Activated CD4-positive, alpha-beta T cell treated with anti-CD3 and anti-CD28 coated beads, Interleukin-2, Interleukin-6, amounts not matched to agents 100 ng/mL and 50 ng/mL, durations not matched to agents 16 hours and 8 hours (primary cell): ENCODE measurements around the gene GPC5.
"Not testable (repeated sequence)": the region's sequence is repeated elsewhere in the genome, so short reads cannot be mapped to it uniquely, and the experiment has no call there.

Source experiments
- DNase-seq: peaks from one replicate; pipeline ENCODE4 v3.0.0-alpha.2; 2020

Gene GPC5

DNA sequence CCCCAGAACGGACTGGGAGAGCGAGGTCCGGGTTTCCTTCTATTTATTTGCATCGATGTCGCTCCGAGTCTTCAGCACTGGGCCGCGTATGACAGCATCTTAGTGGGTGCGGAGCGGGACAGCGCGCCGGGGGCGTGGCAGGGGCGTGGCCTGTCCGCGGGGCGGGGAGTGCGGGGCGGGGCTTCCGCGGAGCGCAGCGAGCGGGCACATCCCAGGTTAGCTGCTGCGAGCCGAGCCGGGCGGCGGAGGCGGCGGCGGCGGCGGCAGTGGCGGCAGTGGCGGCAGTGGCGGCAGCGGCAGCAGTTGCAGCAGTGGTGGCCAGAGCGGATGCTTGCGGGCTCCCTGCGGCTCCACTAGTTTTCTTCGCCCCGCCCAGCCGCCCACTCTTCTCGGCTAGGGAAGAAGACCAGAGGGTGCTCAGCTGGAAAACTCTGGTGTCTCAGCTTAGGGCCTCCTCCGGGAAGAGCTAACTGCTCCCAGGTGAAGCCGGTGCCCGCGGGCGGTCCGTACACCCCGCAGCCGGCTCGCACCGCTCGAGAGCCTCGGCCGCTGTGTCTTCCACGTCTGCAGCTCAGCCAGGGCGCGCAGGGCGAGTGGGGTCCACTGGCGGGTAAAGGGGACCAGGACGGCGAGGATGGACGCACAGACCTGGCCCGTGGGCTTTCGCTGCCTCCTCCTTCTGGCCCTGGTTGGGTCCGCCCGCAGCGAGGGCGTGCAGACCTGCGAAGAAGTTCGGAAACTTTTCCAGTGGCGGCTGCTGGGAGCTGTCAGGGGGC is at the start of gene GPC5:
GPC5 (plus strand) TSS at position 209 of the 776 bp plus-strand sequence.
- peak; percentile 90 for DNase-seq

DNA sequence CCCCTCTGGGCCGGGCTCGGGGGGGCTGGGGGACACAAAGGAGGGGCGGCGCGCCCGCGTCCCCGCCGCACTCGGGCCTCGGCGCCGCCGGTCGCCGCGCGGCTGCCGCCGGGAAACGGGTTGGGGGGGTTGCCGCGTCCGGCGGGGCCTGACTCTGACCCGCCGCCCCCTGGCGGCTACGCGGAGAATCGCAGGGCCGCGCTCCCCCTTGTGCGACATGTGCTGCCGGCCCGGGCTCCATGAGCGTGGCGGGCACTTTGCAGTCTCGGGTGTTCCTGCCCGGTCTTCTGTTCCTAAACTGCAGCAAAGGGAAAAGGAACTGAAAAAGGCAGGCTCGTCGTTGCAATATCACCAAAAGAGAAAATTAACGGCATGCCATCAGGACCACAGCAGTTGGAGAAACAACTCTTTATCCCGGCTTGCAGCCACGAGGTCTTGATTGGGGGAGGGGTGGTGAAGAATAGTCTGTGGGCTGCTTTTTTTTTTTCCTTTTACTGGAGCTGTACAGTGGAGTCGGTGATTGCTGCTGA is 49.5 kb upstream of the GPC5 start:
- peak; percentile 95 for DNase-seq

DNA sequence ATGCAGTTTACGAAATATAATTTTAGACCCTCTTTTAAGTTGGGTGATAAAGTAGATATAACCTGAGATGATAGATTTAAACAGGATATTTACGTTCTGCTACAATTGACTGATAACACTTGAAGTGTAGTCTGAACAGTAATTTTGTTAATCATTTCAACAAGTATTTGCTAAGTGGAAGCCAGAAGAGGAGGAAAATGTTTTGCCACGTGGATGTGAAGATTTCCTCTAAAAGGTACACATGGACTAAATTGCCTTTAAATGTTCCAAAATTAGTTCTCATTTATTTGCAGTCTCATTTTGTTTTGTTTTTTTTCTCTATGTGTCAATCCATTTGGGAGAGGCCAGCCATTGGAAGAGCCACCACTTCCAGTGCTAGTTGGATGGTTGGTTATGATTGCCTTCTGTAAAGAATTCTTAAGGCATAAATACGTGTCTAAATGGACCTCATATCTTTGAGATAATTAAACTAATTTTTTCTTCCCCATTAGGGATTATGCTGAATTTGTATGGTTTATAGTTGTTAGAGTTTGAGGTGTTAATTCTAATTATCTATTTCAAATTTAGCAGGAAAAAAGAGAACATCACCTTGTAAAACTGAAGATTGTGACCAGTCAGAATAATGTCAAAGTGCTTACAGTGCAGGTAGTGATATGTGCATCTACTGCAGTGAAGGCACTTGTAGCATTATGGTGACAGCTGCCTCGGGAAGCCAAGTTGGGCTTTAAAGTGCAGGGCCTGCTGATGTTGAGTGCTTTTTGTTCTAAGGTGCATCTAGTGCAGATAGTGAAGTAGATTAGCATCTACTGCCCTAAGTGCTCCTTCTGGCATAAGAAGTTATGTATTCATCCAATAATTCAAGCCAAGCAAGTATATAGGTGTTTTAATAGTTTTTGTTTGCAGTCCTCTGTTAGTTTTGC is 48.2 kb upstream of the GPC5 start:
- no peak for DNase-seq

DNA sequence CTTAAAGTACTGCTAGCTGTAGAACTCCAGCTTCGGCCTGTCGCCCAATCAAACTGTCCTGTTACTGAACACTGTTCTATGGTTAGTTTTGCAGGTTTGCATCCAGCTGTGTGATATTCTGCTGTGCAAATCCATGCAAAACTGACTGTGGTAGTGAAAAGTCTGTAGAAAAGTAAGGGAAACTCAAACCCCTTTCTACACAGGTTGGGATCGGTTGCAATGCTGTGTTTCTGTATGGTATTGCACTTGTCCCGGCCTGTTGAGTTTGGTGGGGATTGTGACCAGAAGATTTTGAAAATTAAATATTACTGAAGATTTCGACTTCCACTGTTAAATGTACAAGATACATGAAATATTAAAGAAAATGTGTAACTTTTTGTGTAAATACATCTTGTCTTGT is 47.3 kb upstream of the GPC5 start:
- DNase-seq: no peak

DNA sequence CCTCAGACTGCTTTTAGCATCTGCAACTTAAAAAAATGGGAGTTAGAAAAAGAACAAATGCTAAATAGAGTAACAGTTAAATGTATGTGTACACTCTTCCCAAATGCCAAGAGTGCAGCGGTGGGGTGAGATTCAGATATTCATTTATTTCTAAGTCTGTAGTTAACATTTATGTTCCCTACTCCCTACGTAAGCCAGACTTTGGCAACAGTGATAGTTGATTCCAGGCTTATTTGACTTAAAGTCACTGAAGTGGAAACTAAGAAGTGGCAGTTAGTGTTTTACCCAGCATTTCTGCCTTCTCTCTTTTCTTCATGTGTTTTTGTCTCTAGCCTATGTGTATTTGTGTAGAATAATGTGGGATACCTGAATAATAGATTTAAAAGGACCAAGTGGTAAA is 46.4 kb upstream of the GPC5 start:
- DNase-seq: no peak

DNA sequence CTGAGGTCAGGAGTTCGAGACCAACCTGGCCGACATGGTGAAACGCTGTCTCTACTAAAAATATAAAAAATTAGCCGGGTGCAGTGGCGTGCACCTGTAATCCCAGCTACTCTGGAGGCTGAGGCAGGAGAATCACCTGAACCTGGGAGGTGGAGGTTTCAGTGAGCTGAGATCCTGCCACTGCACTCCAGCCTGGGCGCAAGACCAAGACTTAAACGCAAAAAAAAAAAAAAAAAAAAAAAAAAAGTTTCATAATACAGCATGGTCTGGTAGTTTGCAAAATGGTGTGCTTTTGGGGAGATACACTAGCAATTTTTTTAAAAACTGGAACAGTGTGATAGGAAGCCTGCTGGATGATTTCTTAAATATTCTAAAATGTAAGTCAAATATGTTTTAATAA is 45.5 kb upstream of the GPC5 start:
- not testable (repeated sequence) for DNase-seq

DNA sequence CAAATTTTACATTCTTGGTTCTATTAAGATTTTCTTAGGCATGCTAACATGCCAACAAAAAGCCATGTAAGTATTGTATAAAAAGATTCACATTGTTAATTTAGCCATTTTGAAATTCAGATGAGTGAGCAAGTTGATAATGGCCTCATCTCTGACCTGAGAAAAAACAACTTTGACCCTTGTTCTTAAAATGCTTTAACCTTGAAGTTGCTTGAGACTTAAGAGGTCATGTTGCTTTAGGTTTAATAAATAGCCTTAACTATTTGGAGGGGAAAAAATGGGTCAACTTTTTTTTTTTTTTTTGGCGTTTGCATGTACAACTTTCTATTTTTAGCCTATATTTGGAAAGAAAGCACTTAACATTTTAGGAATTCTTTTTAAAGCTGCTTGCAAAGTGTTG is 44.9 kb upstream of the GPC5 start:
- DNase-seq: no peak

DNA sequence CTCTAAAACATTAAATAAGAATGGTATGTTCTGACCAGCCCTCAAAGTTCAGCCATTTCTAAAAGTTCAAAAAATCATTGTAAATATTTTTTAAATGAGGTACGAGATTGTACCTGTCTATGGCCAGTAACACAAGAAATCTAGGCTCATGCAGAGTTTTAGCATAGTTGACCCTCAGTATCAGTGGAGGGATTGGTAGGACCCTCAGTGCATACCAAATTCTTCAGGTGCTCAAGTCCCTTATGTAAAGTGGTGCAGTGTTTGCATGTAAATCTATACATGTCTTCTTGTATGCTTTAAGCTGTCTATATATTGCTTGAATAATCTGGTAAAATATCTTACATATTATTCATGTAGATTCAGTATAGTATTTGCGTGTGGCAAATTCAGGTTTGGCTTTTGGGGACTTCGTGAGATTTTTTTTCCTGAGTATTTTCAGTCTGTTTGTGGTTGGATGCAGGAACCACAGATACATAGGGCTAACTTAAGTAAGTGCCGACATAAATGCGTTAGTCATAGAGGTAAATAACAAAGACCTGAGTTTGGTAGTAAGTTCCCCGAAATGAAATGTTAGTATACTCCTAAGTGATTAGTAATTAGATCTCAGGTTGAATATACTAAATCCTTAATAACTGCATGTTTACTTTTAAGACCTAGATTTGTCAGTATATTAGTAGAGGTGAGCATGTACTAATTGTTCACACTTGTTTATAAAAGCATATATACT is 43.2 kb upstream of the GPC5 start:
- DNase-seq: no peak

DNA sequence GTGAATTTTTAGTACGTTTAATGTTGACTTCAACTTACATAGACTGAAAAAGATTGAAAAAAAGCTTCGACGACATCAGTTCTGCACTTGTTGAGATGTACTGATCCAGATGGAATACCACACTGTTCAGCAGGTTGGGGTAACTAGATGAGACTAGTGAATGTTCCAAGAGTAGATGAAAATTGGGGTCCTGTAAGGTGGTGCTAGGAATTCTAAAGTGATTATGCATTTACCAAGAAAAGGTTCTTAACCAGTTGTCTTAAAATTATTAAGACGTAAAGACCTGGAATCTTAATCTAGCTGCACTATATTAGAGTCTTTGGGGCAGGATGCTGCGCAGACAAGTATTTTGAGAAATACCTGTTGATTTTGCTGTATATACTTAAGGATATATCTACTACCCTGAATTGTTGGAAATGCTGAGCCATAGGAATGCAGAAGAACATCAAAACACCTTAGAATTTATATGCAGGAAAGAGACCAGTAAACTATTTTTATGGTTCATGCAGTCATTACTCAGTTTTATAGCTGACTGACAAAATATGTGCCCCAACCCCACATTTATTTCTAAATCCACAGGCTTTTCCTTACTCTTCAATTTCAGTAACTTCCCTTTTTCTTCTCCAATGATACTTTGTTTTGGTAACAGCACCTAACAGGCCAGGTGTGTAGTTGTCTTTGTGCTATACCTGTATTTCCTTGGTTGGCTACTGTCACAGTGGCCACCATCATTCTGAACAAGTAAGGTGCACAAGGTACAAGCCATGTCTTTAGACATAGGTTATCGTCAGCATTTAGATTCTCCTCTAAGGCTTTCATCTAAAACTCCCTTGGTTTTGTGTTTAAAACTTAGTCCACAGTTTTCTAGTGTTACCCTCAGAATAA is 42.4 kb upstream of the GPC5 start:
- DNase-seq: no peak

DNA sequence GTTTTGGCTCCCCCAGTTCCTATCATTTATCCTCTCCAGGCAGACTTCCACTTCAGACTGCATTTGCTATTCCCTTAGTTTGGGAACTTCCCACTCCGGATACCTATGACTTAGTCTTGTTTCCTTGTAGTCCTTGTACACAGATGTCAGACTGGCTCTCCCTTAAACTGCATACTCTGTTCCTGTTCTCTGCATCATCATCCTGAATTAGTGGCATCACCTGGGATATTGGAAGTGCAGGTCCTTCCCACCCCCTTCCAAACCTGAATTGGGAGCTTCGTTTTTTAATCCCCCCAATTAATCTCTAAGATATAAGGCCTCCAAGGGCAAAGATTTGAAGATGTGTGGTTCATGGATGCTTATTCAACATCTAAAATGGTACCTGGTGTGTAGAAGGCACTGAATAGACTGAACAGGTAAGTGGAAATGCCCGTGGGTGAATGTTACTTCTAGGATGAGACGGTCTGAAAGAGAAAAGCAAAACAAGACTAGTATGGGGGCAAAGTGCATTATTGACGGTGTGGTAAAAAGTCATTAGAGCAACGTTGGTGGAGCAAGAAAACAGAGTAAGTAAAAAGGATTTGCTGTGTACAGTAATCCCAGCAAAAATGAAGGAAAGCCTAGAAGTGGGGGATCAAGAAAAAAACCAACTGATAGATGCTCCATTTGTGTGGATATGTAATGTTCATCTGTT is 41.4 kb upstream of the GPC5 start:
- no peak for DNase-seq

DNA sequence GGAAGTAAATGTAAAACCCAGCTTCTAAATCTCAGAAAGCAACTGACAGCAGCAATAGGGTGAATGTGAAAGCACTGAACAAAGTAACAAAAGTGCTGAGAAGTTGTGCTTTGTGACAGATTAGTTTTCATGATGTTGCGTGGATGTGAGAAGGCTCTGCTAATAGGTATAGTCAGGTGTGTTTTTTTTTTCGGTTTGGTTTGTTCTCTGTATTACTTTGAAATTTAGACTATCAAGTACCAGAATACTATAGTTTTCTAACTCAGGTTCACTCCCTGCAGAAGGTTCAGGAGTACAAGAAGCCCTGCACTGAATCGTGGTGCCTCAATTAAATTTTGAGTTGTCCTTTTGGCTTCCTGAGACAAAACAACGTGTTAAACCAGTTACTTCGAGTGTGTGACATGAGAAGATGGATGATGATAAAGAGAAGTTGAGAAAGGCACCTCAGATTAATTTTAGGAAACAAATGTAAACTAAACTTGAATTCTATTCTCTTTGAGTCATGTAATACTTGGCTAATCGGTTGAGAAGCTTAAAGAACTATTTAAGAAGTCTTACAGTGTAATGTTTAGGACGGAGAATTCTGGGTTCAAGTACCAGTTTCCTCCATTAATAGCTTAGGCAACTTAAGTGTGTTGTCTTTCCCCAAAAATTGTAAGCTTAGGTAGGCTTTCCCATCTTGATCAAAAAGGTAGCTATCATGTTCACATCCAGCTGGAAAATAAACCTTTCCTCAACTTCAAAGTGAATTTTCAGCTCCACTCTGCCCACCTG is 40.6 kb upstream of the GPC5 start:
- DNase-seq: no peak

DNA sequence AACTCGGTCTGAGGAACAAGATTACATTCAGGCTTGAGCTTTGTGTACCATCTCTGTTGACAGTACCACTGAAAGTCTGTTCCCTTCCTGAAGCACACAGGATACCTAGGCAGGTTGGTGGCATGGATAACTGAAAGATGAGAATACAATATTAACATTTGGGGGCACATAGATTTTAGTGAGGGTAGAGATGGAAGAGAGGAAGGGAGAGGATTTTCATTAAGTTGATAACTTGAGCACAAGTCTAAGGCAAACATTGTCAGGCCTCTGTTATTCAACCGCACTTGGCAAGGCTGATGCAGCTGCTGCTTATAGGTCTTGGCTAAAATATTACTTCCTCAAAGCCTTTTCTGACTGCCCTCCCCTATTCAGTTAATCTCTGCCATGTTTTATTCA is 40.0 kb upstream of the GPC5 start:
- DNase-seq: no peak

DNA sequence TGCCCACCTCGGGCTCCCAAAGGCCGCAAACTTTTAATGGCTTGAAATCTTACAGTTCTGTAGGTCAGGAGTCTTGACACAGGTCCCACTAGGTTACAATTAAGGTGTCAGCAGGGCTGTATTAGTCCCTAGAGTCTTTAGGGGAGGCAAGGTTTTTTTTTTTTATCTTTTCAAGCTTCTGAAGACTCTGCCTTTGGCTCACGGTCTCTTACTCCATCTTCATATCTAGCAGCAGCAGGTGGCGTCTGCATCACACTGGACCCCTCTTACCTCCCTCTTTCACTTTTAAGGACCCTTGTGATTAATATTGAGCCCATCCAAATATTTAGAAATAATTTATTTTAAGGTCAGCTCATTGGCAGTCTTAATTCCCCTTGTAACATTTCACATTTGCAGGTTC is 39.3 kb upstream of the GPC5 start:
- no peak for DNase-seq

DNA sequence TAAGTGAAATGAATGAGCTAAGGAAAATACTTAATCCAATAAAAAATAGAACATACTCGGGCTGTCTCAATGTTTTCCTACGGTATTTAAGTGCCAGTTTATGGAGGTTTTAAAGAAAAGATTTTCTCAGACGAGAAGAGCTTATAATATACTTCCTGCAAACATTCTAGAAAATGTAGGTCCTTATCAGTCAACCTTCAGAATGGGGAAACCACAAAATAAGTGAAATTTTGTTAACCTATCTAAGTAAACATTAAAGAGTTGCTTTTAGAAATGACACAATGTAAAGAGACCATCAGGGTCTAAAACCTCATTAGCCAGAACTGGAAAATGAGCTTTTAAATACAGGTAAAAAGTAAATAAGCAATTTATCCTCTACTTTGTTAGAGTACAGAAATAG is 38.8 kb upstream of the GPC5 start:
- no peak for DNase-seq

DNA sequence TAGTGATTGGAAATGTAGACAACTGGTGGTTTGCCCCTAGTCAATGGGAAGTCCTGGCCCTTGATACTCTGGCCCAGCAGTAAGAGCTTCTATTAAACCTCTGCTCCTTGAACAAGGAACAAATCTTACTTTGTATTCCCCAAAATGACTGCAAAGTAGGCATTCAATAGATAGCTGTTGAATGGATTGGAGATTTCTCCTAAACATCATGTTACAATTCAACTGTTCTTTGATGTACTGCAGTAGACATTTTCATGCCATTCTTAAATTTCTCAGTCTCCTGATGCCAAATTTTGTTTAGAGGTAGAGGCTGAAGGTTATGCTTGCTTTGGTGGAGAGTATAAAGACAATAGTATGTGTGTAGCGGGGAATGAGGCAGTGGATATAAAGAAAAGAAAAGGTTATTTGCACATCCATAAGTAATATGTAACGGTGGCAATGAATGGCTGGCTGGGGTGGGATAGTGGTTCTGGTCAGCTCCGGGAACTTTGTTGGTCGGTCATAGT is 38.1 kb upstream of the GPC5 start:
- no peak for DNase-seq

DNA sequence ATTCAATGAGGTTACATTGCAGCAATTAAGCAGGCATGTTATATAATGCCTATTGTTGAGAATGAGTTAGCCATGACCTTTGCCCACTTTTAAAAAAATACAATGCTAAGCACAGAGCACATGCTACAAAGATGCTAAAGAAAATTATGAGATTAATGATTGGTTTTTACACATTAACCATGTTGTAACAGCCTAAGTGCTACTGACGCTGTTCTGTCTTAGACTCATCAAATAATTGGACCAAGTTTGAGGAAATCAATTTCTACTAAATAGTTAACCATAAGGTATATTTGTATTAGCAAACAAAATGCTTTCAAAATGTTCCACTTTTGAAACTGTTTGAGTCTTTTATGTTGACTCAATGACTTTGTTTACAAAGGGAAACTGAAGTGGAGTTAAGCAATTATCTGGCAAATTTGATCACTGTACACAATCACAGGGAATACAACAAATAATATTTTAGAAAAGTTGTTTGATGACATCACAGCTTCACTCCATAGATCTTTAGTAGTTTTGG is 36.6 kb upstream of the GPC5 start:
- DNase-seq: no peak

DNA sequence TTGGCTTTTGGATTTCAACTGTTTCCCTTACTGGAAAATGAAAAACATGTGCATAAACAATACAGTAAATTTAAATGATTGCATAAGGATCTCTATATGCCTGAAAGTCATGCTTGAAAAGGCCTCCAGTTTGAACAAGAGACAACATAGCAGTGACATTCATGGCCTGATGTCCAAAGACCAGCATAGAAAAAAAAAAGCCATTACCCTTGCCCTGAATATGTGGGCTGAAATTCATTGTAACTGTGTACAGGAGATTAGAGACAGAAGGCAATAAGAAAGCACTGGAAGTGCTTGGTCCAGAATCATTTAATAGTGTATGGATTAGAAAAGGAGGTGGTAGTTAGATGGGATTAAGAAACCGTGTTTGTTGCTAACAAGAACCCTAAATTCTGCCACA is 35.5 kb upstream of the GPC5 start:
- no peak for DNase-seq

DNA sequence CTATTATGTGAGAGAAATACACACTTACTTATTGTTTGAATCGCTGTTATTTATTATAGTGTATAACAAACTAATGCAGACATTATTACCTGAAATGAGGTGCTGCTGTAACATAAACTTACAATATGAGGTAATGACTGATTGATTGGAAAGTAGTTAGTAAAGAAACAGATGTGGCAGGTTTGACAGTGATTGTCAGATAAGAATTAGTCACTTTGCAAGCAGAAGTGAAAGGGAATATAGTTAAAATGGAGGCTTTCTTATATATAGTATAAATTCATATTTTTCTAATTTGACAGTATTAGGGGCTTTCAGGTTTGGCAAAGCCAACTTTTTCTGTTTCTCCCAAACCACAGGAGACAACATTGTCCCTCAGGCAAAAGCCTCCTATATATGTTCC is 30.3 kb upstream of the GPC5 start:
- no peak for DNase-seq

DNA sequence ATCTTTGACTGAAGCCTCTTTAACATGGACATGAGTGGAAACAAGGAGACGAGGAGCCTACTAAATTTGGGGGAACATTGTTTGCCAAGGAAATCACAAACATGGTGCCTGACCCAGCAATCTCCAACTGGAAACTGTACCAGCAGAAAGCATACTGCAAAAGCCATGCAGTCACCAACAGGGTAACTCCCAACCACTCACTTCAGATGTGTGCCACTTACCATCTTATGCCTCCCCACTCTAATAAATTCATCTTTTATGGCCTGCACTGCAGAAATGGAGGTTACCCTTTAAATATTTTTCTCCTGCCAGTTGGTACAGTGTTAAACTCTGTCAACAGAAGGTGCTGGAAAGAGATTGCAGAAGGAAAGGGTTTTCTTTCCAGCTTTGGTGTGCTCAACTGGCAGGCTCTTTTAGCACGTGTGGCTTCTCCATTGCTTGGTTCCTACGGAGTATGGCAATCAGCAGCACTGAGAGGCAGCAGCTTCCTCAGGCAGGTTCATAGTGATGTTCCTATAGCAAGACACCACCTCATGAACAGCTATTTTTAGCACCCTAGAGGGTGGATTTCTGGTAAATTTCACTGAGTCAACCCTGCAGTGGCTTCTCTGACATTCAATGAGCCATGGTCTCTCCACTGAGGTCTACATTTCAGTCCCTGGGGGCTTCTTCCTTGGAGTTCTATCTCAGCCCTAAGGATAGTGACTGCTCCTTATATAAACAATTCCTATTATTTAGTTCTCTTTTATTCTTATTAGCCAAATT is 29.6 kb upstream of the GPC5 start:
- no peak for DNase-seq

DNA sequence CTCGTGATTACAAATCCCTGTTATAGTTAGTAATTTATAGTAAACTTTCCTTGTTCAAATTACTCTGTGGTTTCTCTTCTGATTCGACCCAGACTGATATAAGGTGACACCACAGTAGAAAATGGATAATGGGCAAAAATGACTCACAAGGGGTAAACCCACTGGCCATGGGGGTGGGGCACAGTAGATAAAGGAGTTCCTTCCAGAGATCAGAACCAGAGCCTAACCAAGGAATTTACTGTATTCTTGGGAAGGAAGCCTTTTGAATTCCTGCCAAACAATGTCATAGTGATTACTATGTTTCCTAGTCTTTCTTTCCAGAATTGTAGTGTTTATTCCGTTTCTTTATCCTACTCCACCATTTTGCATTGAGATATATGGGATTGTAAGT is 29.0 kb upstream of the GPC5 start:
- no peak for DNase-seq
